Upper lobe of right lung (tissue), 1 donor: ENCODE results near the gene THSD4. TPM values are rescaled to one million over a fixed set of nuclear protein-coding genes. Genes with fewer than 3 reads are reported as not detected.
A peak's percentile ranks its signal among the peaks of the same experiment; 100 is the strongest.

Experiments used
- ATAC-seq: fragments of 200-7000 bp; cut with Tn5 transposase; one replicate; pipeline ENCODE4 v1.9.1; 2020; ENCODE audit warnings: mild to moderate bottlenecking, moderate library complexity
- DNase-seq: peaks from one replicate; pipeline ENCODE4 v3.0.0-alpha.2; 2020
- H3K27ac ChIP-seq: fragments of 200-600 bp; one replicate; pipeline ENCODE4 v1.8.0; 2022
- H3K27me3 ChIP-seq: fragments of 200-600 bp; one replicate; pipeline ENCODE4 v1.8.0; 2022; ENCODE audit warnings: mild to moderate bottlenecking
- H3K36me3 ChIP-seq: fragments of 200-600 bp; one replicate; pipeline ENCODE4 v1.8.0; 2022
- H3K4me1 ChIP-seq: fragments of 200-600 bp; one replicate; pipeline ENCODE4 v1.8.0; 2022
- H3K4me3 ChIP-seq: fragments of 200-600 bp; one replicate; pipeline ENCODE4 v1.8.0; 2022; ENCODE audit warnings: mild to moderate bottlenecking
- H3K9me3 ChIP-seq: fragments of 200-600 bp; one replicate; pipeline ENCODE4 v1.8.0; 2022
- intact Hi-C: fragments of 100-400 bp; cut with DNase I; formaldehyde crosslinking; loops from one replicate; pipeline ENCODE4 v1.11.0; 2022
- total RNA-seq: library from RNA; stranded (reverse); fragmentation: NEBNext Ultra II Directional; extraction: Animal tissue kit (Norgen Biotek cat#: 25700); gene quantifications from one replicate; pipeline ENCODE4 v1.2.1, GENCODE V29; 2021
- TF ChIP-seq, protein P1 (sequence below): fragments of 200-600 bp; IDR thresholded peaks from one replicate; pipeline ENCODE4 v1.8.0; 2022; ENCODE audit warnings: antibody characterized with exemption
- donor health status: DM: no; HTN: yes; CAD: no; lungs with severe emphysema.

The THSD4 gene
- total RNA-seq, 1 donor from 2014 or later = 25.6 TPM

DNA sequence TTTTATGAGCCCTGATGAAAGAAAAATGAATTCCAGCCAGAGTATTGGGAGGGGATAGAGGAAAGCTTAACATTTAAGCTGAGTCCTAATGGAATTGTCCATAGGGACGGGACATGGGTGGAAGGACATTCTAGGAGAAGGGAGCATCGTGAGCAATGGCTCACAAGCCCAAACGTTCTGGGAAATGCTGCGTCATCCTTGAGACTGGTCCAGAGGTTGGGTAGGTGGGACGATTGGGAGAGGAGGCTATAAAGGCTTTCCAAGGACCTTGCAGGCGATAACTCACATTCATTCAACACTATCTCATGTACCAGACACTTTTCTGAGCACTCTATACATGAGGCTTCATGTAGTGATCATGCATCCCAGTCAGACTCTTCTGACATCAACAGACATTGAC is 237.5 kb downstream of the THSD4 start:
- Histone ChIP-seq H3K4me3 (no peak overlapping the region), H3K4me1 (peaks cover 10% of the 10 kb centered on the region), H3K36me3 (no peaks in the 10 kb centered on the region), H3K27me3 (no peaks in the 10 kb centered on the region), H3K27ac (no peak overlapping the region), H3K9me3 (no peaks in the 10 kb centered on the region)
- no peak for DNase-seq
- intact Hi-C loops = no loop called here
- no peak for ATAC-seq
- TF ChIP-seq, protein P1, sequence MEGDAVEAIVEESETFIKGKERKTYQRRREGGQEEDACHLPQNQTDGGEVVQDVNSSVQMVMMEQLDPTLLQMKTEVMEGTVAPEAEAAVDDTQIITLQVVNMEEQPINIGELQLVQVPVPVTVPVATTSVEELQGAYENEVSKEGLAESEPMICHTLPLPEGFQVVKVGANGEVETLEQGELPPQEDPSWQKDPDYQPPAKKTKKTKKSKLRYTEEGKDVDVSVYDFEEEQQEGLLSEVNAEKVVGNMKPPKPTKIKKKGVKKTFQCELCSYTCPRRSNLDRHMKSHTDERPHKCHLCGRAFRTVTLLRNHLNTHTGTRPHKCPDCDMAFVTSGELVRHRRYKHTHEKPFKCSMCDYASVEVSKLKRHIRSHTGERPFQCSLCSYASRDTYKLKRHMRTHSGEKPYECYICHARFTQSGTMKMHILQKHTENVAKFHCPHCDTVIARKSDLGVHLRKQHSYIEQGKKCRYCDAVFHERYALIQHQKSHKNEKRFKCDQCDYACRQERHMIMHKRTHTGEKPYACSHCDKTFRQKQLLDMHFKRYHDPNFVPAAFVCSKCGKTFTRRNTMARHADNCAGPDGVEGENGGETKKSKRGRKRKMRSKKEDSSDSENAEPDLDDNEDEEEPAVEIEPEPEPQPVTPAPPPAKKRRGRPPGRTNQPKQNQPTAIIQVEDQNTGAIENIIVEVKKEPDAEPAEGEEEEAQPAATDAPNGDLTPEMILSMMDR = no peak

DNA sequence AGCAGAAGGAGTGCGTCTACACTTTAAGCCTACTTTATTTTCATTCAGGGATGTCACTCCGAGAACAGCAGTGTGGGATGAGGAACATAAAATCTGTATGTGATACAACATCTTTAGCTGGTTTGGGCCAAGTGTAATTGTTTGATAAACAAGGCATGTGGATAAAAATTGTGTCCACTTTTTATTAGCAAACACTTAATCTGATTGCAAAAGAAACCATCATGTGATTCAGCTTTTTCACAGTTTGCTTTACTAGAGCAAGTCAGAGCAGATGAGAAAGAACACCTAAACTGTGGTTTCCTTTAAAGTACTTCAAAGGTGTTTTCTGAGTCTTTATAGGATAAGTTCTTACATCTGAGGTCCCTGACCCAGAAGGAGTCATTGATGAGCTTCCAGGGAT is 237.9 kb downstream of the THSD4 start:
- TF ChIP-seq, protein P1 = no peak
- intact Hi-C loops = no loop called here
- H3K27ac ChIP-seq = no peak overlapping the region

DNA sequence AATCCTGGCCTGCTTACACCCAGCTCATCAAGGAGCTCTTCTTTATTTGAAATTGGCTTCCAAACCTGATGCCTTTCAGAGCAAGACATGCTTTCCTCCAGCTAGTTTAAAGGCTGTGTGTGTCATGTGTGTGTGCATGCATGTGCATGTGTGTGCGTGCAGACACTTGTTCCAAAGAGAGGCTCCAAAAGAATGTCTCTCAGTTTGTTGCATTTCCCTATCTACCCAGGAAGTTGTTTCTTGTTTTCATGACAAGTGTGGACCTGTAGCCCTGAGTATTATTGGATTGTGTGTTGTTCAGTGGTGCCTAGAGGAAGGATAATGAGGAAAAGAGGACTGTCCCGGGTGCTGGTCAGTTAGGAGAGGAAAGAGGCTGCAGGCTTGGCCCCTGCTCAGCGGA is 240.0 kb downstream of the THSD4 start:
- Histone ChIP-seq H3K9me3 (no peaks in the 10 kb centered on the region), H3K36me3 (no peaks in the 10 kb centered on the region), H3K27ac (no peak overlapping the region), H3K4me3 (no peak overlapping the region), H3K27me3 (no peaks in the 10 kb centered on the region), H3K4me1 (peaks cover 10% of the 10 kb centered on the region)
- TF ChIP-seq, protein P1 = no peak
- no peak for DNase-seq
- ATAC-seq = no peak
- intact Hi-C loops = no loop called here

More for the DNA sequence above, 237.9 kb downstream of the THSD4 start:
- no peaks in the 10 kb centered on the region for H3K27me3 ChIP-seq
- H3K4me3 ChIP-seq = no peak overlapping the region
- no peaks in the 10 kb centered on the region for H3K36me3 ChIP-seq
- ATAC-seq (no peak), DNase-seq (no peak)
- no peaks in the 10 kb centered on the region for H3K9me3 ChIP-seq
- H3K4me1 ChIP-seq = peaks cover 10% of the 10 kb centered on the region

DNA sequence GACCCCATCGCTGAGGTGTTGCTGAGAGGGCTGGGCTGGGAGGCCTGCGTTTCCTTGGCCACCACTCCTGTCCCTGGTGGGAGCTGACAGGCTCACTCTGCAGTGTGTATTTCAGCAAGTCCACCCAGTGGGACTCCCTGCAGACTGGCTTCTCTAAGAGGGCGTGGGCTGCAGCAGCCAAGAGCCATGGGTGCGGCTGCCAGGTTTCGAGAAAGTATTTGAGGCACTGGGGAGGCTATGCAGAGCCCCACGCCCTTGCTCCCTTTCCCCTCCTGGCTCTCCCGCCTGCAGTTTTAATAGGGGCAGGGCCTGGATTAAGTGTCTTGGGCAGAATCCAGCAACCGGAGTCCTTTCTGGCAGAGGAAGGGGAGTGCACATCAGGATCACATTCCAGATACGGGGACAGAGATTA is 242.1 kb downstream of the THSD4 start:
- Histone ChIP-seq H3K9me3 (no peaks in the 10 kb centered on the region), H3K4me1 (peaks cover 10% of the 10 kb centered on the region), H3K27me3 (no peaks in the 10 kb centered on the region), H3K4me3 (no peak overlapping the region), H3K36me3 (no peaks in the 10 kb centered on the region), H3K27ac (no peak overlapping the region)
- TF ChIP-seq, protein P1 = no peak
- DNase-seq (peak; percentile 65), ATAC-seq (peak; percentile 77)
- intact Hi-C loops = no loop called here

DNA sequence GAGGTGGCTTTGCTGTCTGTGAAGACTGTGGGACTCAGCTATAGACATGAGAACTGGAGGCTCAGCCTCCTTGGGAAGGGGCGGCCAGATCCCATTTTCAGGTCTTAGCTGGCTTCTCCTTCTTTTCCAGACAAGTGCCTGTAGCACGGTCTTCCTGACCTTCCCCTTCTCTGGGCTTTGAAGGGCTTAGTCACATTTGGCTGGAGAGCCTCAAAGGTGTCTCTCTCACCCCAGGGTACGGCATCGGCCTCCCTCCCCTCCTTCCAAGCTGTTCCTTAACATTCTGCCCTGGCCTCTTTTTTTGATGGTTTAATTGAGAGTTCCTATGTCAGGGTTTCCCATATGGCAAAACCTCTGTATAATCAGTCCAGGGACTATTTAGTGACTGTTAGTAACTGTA is 242.7 kb downstream of the THSD4 start:
- TF ChIP-seq, protein P1 = no peak
- H3K4me1 ChIP-seq = peaks cover 10% of the 10 kb centered on the region
- no peak overlapping the region for H3K4me3 ChIP-seq
- no peak for ATAC-seq
- no peaks in the 10 kb centered on the region for H3K9me3 ChIP-seq
- H3K36me3 ChIP-seq = no peaks in the 10 kb centered on the region
- H3K27me3 ChIP-seq = no peaks in the 10 kb centered on the region
- H3K27ac ChIP-seq = no peak overlapping the region
- intact Hi-C loops = no loop called here
- no peak for DNase-seq

DNA sequence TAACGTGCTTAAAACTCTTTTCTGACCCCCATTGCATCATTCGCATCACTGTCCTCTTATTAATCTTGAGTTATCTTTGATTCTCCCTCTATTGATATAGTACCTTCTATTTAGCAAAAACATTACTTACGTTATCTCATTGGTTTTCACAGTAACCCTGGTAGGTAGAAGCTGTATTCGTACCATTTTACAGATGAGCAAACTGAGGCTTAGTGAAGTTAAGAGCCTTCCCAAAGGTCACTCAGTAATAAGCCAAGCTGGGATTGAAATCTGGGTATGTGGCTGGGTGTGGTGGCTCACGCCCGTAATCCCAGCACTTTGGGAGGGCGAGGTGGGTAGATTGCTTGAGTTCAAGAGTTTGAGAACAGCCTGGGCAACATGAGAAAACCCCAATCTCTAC is 244.0 kb downstream of the THSD4 start:
- Histone ChIP-seq H3K36me3 (no peaks in the 10 kb centered on the region), H3K9me3 (no peaks in the 10 kb centered on the region), H3K27ac (no peak overlapping the region), H3K4me1 (peaks cover 10% of the 10 kb centered on the region), H3K27me3 (no peaks in the 10 kb centered on the region), H3K4me3 (no peak overlapping the region)
- TF ChIP-seq, protein P1 = no peak
- DNase-seq (no peak), ATAC-seq (no peak)
- intact Hi-C loops = no loop called here
